ENCODE measurements around the gene EPHX1.

Gene EPHX1

GRCh38 chr1:225769687-225770086 is 40.2 kb upstream of the EPHX1 start:
- no peak overlapping the region for H3K9ac ChIP-seq (ENCODE audit: low read length)

GRCh38 chr1:225770561-225771248 is 39.2 kb upstream of the EPHX1 start:
- Histone ChIP-seq H3K9ac (ENCODE audit: low read length) (no peak overlapping the region), H3K36me3 (ENCODE audit: insufficient read depth, low read length) (no peaks in the 10 kb centered on the region), H3K9me3 (ENCODE audit: low read length) (no peaks in the 10 kb centered on the region), H3K4me1 (ENCODE audit: insufficient read depth, low read length) (peaks cover 75% of the 10 kb centered on the region), H3K27me3 (ENCODE audit: control insufficient read depth in 1 of 2, insufficient read depth in 2 of 2, low read length in 2 of 2) (no peaks in the 10 kb centered on the region), H3K4me3 (ENCODE audit: low read depth in 1 of 2, low read length in 2 of 2) (no peak overlapping the region), H3K27ac (ENCODE audit: low read depth, low read length) (no peak overlapping the region)

More at GRCh38 chr1:225769687-225770086, 40.2 kb upstream of the EPHX1 start:
- no peaks in the 10 kb centered on the region for H3K36me3 ChIP-seq (ENCODE audit: insufficient read depth, low read length)
- H3K9me3 ChIP-seq (ENCODE audit: low read length): no peaks in the 10 kb centered on the region
- H3K4me3 ChIP-seq (ENCODE audit: low read depth in 1 of 2, low read length in 2 of 2): no peak overlapping the region
- no peak overlapping the region for H3K27ac ChIP-seq (ENCODE audit: low read depth, low read length)
- H3K4me1 ChIP-seq (ENCODE audit: insufficient read depth, low read length): peaks cover 66% of the 10 kb centered on the region
- H3K27me3 ChIP-seq (ENCODE audit: control insufficient read depth in 1 of 2, insufficient read depth in 2 of 2, low read length in 2 of 2): no peaks in the 10 kb centered on the region

- Histone ChIP-seq H3K9me3 (ENCODE audit: low read length) (no peaks in the 10 kb centered on the region), H3K9ac (ENCODE audit: low read length) (no peak overlapping the region), H3K4me1 (ENCODE audit: insufficient read depth, low read length) (peaks cover 74% of the 10 kb centered on the region), H3K4me3 (ENCODE audit: low read depth in 1 of 2, low read length in 2 of 2) (no peak overlapping the region), H3K27me3 (ENCODE audit: control insufficient read depth in 1 of 2, insufficient read depth in 2 of 2, low read length in 2 of 2) (no peaks in the 10 kb centered on the region), H3K36me3 (ENCODE audit: insufficient read depth, low read length) (no peaks in the 10 kb centered on the region), H3K27ac (ENCODE audit: low read depth, low read length) (peak overlapping the region; percentile 41)
Measured at GRCh38 chr1:225771661-225772322, 38.1 kb upstream of the EPHX1 start.

GRCh38 chr1:225772323-225772768 is 37.6 kb upstream of the EPHX1 start:
- H3K4me1 ChIP-seq (ENCODE audit: insufficient read depth, low read length): peaks cover 73% of the 10 kb centered on the region
- H3K36me3 ChIP-seq (ENCODE audit: insufficient read depth, low read length): no peaks in the 10 kb centered on the region
- peak overlapping the region; percentile 41 for H3K27ac ChIP-seq (ENCODE audit: low read depth, low read length)
- no peak overlapping the region for H3K9ac ChIP-seq (ENCODE audit: low read length)
- H3K9me3 ChIP-seq (ENCODE audit: low read length): no peaks in the 10 kb centered on the region
- H3K27me3 ChIP-seq (ENCODE audit: control insufficient read depth in 1 of 2, insufficient read depth in 2 of 2, low read length in 2 of 2): no peaks in the 10 kb centered on the region
- no peak overlapping the region for H3K4me3 ChIP-seq (ENCODE audit: low read depth in 1 of 2, low read length in 2 of 2)

GRCh38 chr1:225772848-225773247 is 37.1 kb upstream of the EPHX1 start:
- Histone ChIP-seq H3K4me3 (ENCODE audit: low read depth in 1 of 2, low read length in 2 of 2) (no peak overlapping the region), H3K9me3 (ENCODE audit: low read length) (no peaks in the 10 kb centered on the region), H3K36me3 (ENCODE audit: insufficient read depth, low read length) (no peaks in the 10 kb centered on the region), H3K27ac (ENCODE audit: low read depth, low read length) (peak overlapping the region; percentile 40), H3K27me3 (ENCODE audit: control insufficient read depth in 1 of 2, insufficient read depth in 2 of 2, low read length in 2 of 2) (no peaks in the 10 kb centered on the region), H3K4me1 (ENCODE audit: insufficient read depth, low read length) (peaks cover 68% of the 10 kb centered on the region), H3K9ac (ENCODE audit: low read length) (no peak overlapping the region)

GRCh38 chr1:225774281-225775147 is 35.4 kb upstream of the EPHX1 start:
- peak overlapping the region; percentile 57 for H3K27ac ChIP-seq (ENCODE audit: low read depth, low read length)
- H3K27me3 ChIP-seq (ENCODE audit: control insufficient read depth in 1 of 2, insufficient read depth in 2 of 2, low read length in 2 of 2): no peaks in the 10 kb centered on the region
- H3K4me1 ChIP-seq (ENCODE audit: insufficient read depth, low read length): peaks cover 70% of the 10 kb centered on the region
- no peak overlapping the region for H3K4me3 ChIP-seq (ENCODE audit: low read depth in 1 of 2, low read length in 2 of 2)
- no peaks in the 10 kb centered on the region for H3K36me3 ChIP-seq (ENCODE audit: insufficient read depth, low read length)
- no peaks in the 10 kb centered on the region for H3K9me3 ChIP-seq (ENCODE audit: low read length)
- no peak overlapping the region for H3K9ac ChIP-seq (ENCODE audit: low read length)

GRCh38 chr1:225776294-225776693 is 33.6 kb upstream of the EPHX1 start:
- Histone ChIP-seq H3K4me3 (ENCODE audit: low read depth in 1 of 2, low read length in 2 of 2) (no peak overlapping the region), H3K4me1 (ENCODE audit: insufficient read depth, low read length) (peaks cover 80% of the 10 kb centered on the region), H3K27me3 (ENCODE audit: control insufficient read depth in 1 of 2, insufficient read depth in 2 of 2, low read length in 2 of 2) (no peaks in the 10 kb centered on the region), H3K9ac (ENCODE audit: low read length) (no peak overlapping the region), H3K36me3 (ENCODE audit: insufficient read depth, low read length) (no peaks in the 10 kb centered on the region), H3K27ac (ENCODE audit: low read depth, low read length) (peak overlapping the region; percentile 50), H3K9me3 (ENCODE audit: low read length) (no peaks in the 10 kb centered on the region)

GRCh38 chr1:225777058-225777582 is 32.8 kb upstream of the EPHX1 start:
- H3K27ac ChIP-seq (ENCODE audit: low read depth, low read length): peak overlapping the region; percentile 50

GRCh38 chr1:225777583-225778336 is 32.2 kb upstream of the EPHX1 start, which contains the start of gene SRP9:
SRP9 (plus strand) TSS chr1:225777826; CDS start chr1:225777941, 115 bp downstream.
- no peaks in the 10 kb centered on the region for H3K9me3 ChIP-seq (ENCODE audit: low read length)
- peak within 1 kb of the TSS; percentile 95 for H3K9ac ChIP-seq (ENCODE audit: low read length)
- peaks cover 70% of the 10 kb centered on the region for H3K4me1 ChIP-seq (ENCODE audit: insufficient read depth, low read length)
- peak within 1 kb of the TSS; percentile 98 for H3K27ac ChIP-seq (ENCODE audit: low read depth, low read length)
- H3K27me3 ChIP-seq (ENCODE audit: control insufficient read depth in 1 of 2, insufficient read depth in 2 of 2, low read length in 2 of 2): no peaks in the 10 kb centered on the region
- H3K4me3 ChIP-seq (ENCODE audit: low read depth in 1 of 2, low read length in 2 of 2): peak within 1 kb of the TSS; percentile 87 to 93
- no peaks in the 10 kb centered on the region for H3K36me3 ChIP-seq (ENCODE audit: insufficient read depth, low read length)

More at GRCh38 chr1:225777058-225777582, 32.8 kb upstream of the EPHX1 start:
- Histone ChIP-seq H3K4me3 (ENCODE audit: low read depth in 1 of 2, low read length in 2 of 2) (peak overlapping the region in 1 of 2 donors; percentile 87), H3K9me3 (ENCODE audit: low read length) (no peaks in the 10 kb centered on the region), H3K27me3 (ENCODE audit: control insufficient read depth in 1 of 2, insufficient read depth in 2 of 2, low read length in 2 of 2) (no peaks in the 10 kb centered on the region), H3K36me3 (ENCODE audit: insufficient read depth, low read length) (no peaks in the 10 kb centered on the region), H3K9ac (ENCODE audit: low read length) (peak overlapping the region; percentile 25), H3K4me1 (ENCODE audit: insufficient read depth, low read length) (peaks cover 77% of the 10 kb centered on the region)

GRCh38 chr1:225778337-225778669 is 31.6 kb upstream of the EPHX1 start:
- peak overlapping the region; percentile 87 to 93 for H3K4me3 ChIP-seq (ENCODE audit: low read depth in 1 of 2, low read length in 2 of 2)
- H3K9ac ChIP-seq (ENCODE audit: low read length): peak overlapping the region; percentile 95
- no peaks in the 10 kb centered on the region for H3K9me3 ChIP-seq (ENCODE audit: low read length)
- no peaks in the 10 kb centered on the region for H3K27me3 ChIP-seq (ENCODE audit: control insufficient read depth in 1 of 2, insufficient read depth in 2 of 2, low read length in 2 of 2)
- H3K36me3 ChIP-seq (ENCODE audit: insufficient read depth, low read length): peaks cover under 1% of the 10 kb centered on the region
- peak overlapping the region; percentile 98 for H3K27ac ChIP-seq (ENCODE audit: low read depth, low read length)
- H3K4me1 ChIP-seq (ENCODE audit: insufficient read depth, low read length): peaks cover 65% of the 10 kb centered on the region

Data from muscle layer of colon (tissue), 2 donors.